Keratinocyte (primary cell): ENCODE data around the gene ZBTB7A. TPM values are rescaled to one million over a fixed set of nuclear protein-coding genes. Genes with fewer than 3 reads are reported as not detected.

Experiments used
- DNase-seq: peaks from one replicate; pipeline ENCODE4 v3.0.0-alpha.2; 2011; ENCODE audit warnings: low read depth, missing footprints, low spot score
- FAIRE-seq: peaks from 2 replicates; lab custom pipeline; 2011; peaks lifted over from hg19 to GRCh38; lab: Jason Lieb, UNC
- H2AFZ ChIP-seq: 2 replicates; pipeline ENCODE4 v1.6.0; 2012; ENCODE audit warnings: low read length, control low read depth, inconsistent platforms; ENCODE audit not compliant: control insufficient read depth
- H3K27ac ChIP-seq: 2 replicates; pipeline ENCODE4 v1.5.1; 2011; ENCODE audit warnings: low read length; ENCODE audit not compliant: control insufficient read depth, insufficient read depth
- H3K27me3 ChIP-seq: 3 replicates; pipeline ENCODE4 v1.6.0; 2011; ENCODE audit warnings: low read length; ENCODE audit not compliant: control insufficient read depth, insufficient read depth; ENCODE audit errors: extremely low read depth
- H3K36me3 ChIP-seq, 2 experiments: 2 replicates in 1 of 2; 3 replicates in 1 of 2; pipeline ENCODE4 v1.5.1; 2011; ENCODE audit warnings: low read length in 2 of 2, mild to moderate bottlenecking in 1 of 2; ENCODE audit not compliant: control insufficient read depth in 2 of 2, insufficient read depth in 2 of 2; ENCODE audit errors: extremely low read depth in 1 of 2
- H3K4me1 ChIP-seq: 3 replicates; pipeline ENCODE4 v1.5.1; 2011; ENCODE audit warnings: low read length; ENCODE audit not compliant: control insufficient read depth, insufficient read depth; ENCODE audit errors: extremely low read depth
- H3K4me2 ChIP-seq: 3 replicates; pipeline ENCODE4 v1.6.0; 2011; ENCODE audit warnings: low read depth, low read length; ENCODE audit not compliant: control insufficient read depth, insufficient read depth; ENCODE audit errors: extremely low read depth
- H3K4me3 ChIP-seq, 3 experiments: fragments of 200-600 bp in 1 of 3; sonication (generic) in 1 of 3; 2 replicates in 2 of 3; 3 replicates in 1 of 3; pipeline ENCODE4 v1.5.1; 2011 to 2016; ENCODE audit warnings: low read length in 3 of 3, mild to moderate bottlenecking in 3 of 3, control low read depth in 2 of 3, inconsistent platforms in 1 of 3, low read depth in 1 of 3, mixed read lengths in 1 of 3, mixed run types in 1 of 3, moderate library complexity in 1 of 3; ENCODE audit not compliant: control insufficient read depth in 2 of 3, insufficient read depth in 2 of 3; ENCODE audit errors: extremely low read depth in 1 of 3
- H3K79me2 ChIP-seq: 2 replicates; pipeline ENCODE4 v1.6.0; 2012; ENCODE audit warnings: low read length; ENCODE audit not compliant: control insufficient read depth, insufficient read depth
- H3K9ac ChIP-seq: 3 replicates; pipeline ENCODE4 v1.6.0; 2011; ENCODE audit warnings: low read length; ENCODE audit not compliant: control insufficient read depth, insufficient read depth; ENCODE audit errors: extremely low read depth
- H3K9me1 ChIP-seq: 3 replicates; pipeline ENCODE4 v1.6.0; 2011; ENCODE audit warnings: low read length; ENCODE audit not compliant: control insufficient read depth, insufficient read depth; ENCODE audit errors: extremely low read depth
- H3K9me3 ChIP-seq: 2 replicates; pipeline ENCODE4 v1.5.1; 2012; ENCODE audit warnings: low read depth, low read length; ENCODE audit not compliant: control insufficient read depth
- H4K20me1 ChIP-seq: 3 replicates; pipeline ENCODE4 v1.6.0; 2011; ENCODE audit warnings: low read length; ENCODE audit not compliant: control insufficient read depth, insufficient read depth; ENCODE audit errors: extremely low read depth
- EZH2 ChIP-seq: IDR thresholded peaks from one replicate; pipeline ENCODE4 v1.6.1; 2012; ENCODE audit warnings: inconsistent platforms, mild to moderate bottlenecking, low read length, moderate library complexity
- dilution Hi-C: fragments of 300-500 bp; cut with MboI; formaldehyde crosslinking; loops from one replicate; pipeline ENCODE4 v1.7.0; 2020; ENCODE audit warnings: low sequenced_read_pairs; ENCODE audit not compliant: extremely low pct_ligation_motif_present
- polyA plus RNA-seq, 5 experiments: library from polyadenylated mRNA; depleted of rRNA in 3 of 5; stranded (reverse) in 3 of 5; stranded (forward) in 1 of 5; unstranded in 1 of 5; fragments of >200 nt; gene quantifications; 1 replicate in 1 of 5; 2 replicates in 3 of 5; 3 replicates in 1 of 5; pipeline versions ENCODE4 v1.2.1 to v1.2.3, GENCODE V29; 2011 to 2012; ENCODE audit warnings: missing spikeins in 2 of 5, low read depth in 1 of 5, low replicate concordance in 1 of 5
- TF ChIP-seq, protein P1 (sequence below), 3 experiments: IDR thresholded peaks in 1 of 3; conservative IDR thresholded peaks in 1 of 3; optimal IDR thresholded peaks in 1 of 3; 2 replicates in 2 of 3; 3 replicates in 1 of 3; pipeline versions ENCODE3 to v1.5.1; 2011; ENCODE audit warnings: low read length in 3 of 3, mild to moderate bottlenecking in 3 of 3, moderate library complexity in 2 of 3, control low read depth in 1 of 3, inconsistent platforms in 1 of 3; ENCODE audit not compliant: insufficient read depth in 2 of 3; ENCODE audit errors: extremely low read depth in 1 of 3

The ZBTB7A gene
- polyA plus RNA-seq, 1 donor (not counting 4 experiments of a cell fraction or from before 2014, with no cell fraction given): 3.7 TPM

DNA sequence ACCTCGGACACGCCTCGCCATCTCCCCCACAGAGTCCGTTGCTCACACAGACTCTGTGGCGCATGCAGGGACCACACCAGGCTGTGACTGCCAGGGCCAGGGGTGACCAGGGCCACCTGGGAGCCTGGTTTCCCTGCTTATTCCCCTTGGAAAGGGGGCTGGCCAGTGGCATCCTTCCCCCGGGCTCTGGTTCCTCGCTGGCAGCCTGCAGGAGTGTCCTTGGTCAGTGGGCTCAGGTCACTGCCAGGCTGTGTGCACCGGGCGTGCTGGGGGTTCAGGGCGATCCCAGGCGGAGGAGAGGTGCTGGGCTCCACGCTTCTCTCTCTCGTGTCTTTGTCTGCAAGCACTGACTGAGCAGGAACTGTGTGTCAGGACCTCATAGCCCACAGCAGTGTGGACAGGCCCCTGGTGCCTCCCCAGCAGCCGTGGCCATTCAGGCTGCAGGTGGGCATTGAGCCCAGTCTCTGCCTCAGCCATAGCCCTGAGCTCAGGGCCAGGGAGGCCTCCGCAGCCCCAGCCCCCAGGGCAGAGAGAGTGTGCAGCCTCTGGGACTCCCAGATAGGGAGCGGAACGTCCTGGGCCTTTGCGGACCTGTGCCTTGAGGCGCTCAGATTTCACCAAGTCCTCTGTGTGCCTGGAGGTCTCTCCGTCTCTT, 52.7 kb downstream of the ZBTB7A start:
- Histone ChIP-seq H3K79me2 (peaks cover 47% of the 10 kb centered on the region), H3K4me2 (no peak overlapping the region), H3K4me3 (no peak overlapping the region), H4K20me1 (peaks cover 3% of the 10 kb centered on the region), H3K9me1 (no peaks in the 10 kb centered on the region), H3K9ac (no peak overlapping the region), H2AFZ (no peak overlapping the region), H3K27ac (no peak overlapping the region), H3K36me3 (peaks cover 21 to 35% of the 10 kb centered on the region in 2 experiments), H3K27me3 (no peaks in the 10 kb centered on the region), H3K9me3 (no peaks in the 10 kb centered on the region), H3K4me1 (peaks cover 2% of the 10 kb centered on the region)
- TF ChIP-seq EZH2: no peak
- TF ChIP-seq, protein P1, sequence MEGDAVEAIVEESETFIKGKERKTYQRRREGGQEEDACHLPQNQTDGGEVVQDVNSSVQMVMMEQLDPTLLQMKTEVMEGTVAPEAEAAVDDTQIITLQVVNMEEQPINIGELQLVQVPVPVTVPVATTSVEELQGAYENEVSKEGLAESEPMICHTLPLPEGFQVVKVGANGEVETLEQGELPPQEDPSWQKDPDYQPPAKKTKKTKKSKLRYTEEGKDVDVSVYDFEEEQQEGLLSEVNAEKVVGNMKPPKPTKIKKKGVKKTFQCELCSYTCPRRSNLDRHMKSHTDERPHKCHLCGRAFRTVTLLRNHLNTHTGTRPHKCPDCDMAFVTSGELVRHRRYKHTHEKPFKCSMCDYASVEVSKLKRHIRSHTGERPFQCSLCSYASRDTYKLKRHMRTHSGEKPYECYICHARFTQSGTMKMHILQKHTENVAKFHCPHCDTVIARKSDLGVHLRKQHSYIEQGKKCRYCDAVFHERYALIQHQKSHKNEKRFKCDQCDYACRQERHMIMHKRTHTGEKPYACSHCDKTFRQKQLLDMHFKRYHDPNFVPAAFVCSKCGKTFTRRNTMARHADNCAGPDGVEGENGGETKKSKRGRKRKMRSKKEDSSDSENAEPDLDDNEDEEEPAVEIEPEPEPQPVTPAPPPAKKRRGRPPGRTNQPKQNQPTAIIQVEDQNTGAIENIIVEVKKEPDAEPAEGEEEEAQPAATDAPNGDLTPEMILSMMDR (optimal IDR thresholded peaks at IDR 0.05 in 1 of 3, IDR thresholded peaks at IDR 0.05 in 1 of 3, conservative IDR thresholded peaks at IDR 0.05 in 1 of 3; ENCODE audit: extremely low read depth in 1 of 3, insufficient read depth in 2 of 3, low read length in 3 of 3): no peak
- FAIRE-seq (no peak), DNase-seq (no peak)
- dilution Hi-C loops: no loop called here

DNA sequence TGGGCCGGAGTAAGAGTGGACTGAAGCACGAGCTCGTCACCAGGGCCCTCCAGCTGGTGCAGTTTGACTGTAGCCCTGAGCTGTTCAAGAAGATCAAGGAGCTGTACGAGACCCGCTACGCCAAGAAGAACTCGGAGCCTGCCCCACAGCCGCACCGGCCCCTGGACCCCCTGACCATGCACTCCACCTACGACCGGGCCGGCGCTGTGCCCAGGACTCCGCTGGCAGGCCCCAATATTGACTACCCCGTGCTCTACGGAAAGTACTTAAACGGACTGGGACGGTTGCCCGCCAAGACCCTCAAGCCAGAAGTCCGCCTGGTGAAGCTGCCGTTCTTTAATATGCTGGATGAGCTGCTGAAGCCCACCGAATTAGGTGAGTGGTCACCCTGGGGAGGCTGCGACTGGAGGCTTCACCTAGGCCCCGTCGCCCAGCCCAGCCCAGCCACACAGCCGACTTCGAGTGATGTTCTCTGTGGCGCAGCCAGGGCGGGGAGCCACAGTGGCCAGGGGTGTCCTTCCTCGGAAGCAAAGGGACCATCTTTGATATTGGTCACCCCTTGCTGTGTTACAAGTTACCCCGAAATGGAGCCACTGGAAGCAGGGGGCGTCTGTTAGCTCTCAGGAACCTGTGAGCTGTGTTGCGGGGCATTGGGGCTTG, 53.6 kb downstream of the ZBTB7A start:
- no peak overlapping the region for H3K4me3 ChIP-seq
- peaks cover 3% of the 10 kb centered on the region for H4K20me1 ChIP-seq
- DNase-seq (no peak), FAIRE-seq (no peak)
- no peaks in the 10 kb centered on the region for H3K9me3 ChIP-seq
- H3K79me2 ChIP-seq: peaks cover 54% of the 10 kb centered on the region
- no peak overlapping the region for H3K9ac ChIP-seq
- peaks cover 21 to 29% of the 10 kb centered on the region in 2 experiments for H3K36me3 ChIP-seq
- H2AFZ ChIP-seq: no peak overlapping the region
- no peak for TF ChIP-seq EZH2
- TF ChIP-seq, protein P1 (optimal IDR thresholded peaks at IDR 0.05 in 1 of 3, IDR thresholded peaks at IDR 0.05 in 1 of 3, conservative IDR thresholded peaks at IDR 0.05 in 1 of 3; ENCODE audit: extremely low read depth in 1 of 3, insufficient read depth in 2 of 3, low read length in 3 of 3): no peak
- H3K27ac ChIP-seq: no peak overlapping the region
- peaks cover 9% of the 10 kb centered on the region for H3K4me1 ChIP-seq
- no peaks in the 10 kb centered on the region for H3K27me3 ChIP-seq
- dilution Hi-C loops: no loop called here
- H3K4me2 ChIP-seq: no peak overlapping the region
- H3K9me1 ChIP-seq: no peaks in the 10 kb centered on the region
